UCSD-AML1 (cell line): ENCODE data around the gene RAVER2.
A peak's percentile ranks its signal among the peaks of the same experiment; 100 is the strongest.
"Not testable (repeated sequence)": the region's sequence is repeated elsewhere in the genome, so short reads cannot be mapped to it uniquely, and the experiment has no call there.

Experiments
- DNase-seq: peaks from one replicate; lab custom pipeline; 2025; ENCODE audit not compliant: unreplicated experiment; lab: John Stamatoyannopoulos, UW

The RAVER2 gene

GRCh38 chr1:64810001-64810400 lies 65.1 kb downstream of the RAVER2 start:
- DNase-seq = no peak

DNA sequence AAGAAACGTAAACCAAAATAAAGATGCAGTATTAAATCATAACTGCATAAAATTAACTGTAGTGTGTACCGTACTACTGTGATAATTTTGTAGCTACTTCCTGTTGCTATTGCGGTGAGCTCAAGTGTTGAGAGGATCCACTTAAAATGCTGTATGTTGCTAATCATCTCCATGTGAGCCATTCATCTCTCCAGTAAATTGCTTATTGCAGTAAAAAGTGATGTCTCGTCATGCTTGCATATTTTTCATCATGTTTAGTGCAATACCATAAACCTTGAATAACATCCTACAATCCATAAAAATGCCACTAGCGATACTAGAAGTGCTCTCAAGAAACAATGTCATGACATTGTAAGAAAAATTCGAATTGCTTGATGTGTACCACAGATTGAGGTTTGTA lies 66.3 kb downstream of the RAVER2 start:
- no peak for DNase-seq

- DNase-seq = no peak
Measured at GRCh38 chr1:64814427-64814826, 69.6 kb downstream of the RAVER2 start.

DNA sequence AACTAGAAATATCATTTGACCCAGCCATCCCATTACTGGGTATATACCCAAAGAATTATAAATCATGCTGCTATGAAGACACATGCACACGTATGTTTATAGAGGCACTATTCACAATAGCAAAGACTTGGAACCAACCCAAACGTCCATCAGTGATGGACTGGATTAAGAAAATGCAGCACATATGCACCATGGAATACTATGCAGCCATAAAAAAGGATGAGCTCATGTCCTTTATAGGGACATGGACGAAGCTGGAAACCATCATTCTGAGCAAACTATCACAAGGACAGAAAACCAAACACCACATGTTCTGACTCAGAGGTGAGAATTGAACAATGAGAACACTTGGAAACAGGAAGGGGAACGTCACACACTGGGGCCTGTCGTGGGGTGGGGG lies 72.5 kb downstream of the RAVER2 start:
- not testable (repeated sequence) for DNase-seq

GRCh38 chr1:64820572-64820971 lies 75.7 kb downstream of the RAVER2 start:
- not testable (repeated sequence) for DNase-seq

DNA sequence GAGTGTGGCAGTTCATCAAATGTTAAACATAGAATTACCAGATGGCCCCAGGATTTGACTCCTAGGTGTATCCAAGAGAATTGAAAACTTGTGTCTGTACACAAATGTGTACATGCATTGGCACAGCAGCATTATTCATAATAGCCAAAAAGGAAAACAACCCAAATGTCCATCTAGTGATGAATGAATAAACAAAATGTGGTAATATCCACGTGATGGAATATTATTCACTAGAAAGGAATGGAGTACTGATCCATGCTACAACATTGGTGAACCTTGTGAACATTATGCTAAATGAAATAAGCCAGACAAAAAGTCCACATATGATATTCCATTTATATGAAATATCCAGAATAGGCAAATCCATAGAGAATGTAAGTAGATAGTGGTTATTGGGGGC lies 77.7 kb downstream of the RAVER2 start:
- no peak for DNase-seq

DNA sequence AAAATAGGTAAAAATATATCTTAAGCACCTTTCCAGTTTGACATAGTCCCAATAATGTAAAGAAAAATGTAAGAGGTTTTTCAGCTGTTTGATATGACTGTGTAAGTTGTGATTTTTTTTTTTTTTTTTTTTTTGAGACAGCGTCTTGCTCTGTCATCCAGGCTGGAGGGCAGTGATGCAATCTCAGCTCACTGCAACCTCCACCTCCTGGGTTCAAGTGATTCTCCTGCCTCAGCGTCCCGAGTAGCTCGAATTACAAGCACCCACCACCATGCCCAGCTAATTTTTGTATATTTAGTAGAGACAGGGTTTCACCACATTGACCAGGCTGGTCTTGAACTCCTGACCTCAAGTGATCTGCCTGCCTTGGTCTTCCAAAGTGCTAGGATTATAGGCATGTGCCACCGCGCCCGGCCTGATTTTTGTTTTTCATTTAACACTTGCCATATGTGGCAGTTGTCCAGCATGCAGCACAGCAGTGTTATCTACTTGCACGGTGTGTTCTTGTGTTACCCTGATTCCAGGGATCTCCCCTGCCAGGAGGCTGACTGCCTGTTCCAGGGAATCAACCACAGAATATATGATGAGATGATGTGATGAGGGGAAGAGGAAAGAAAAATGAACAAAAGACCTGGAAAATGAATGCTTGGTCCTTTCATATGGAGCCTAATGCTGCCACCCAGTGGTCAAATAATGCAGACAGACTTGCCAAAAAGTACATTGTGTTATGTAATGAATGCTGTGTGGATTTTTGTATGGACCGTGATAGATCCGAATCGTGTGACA lies 79.0 kb downstream of the RAVER2 start:
- peak; percentile 30 for DNase-seq

DNA sequence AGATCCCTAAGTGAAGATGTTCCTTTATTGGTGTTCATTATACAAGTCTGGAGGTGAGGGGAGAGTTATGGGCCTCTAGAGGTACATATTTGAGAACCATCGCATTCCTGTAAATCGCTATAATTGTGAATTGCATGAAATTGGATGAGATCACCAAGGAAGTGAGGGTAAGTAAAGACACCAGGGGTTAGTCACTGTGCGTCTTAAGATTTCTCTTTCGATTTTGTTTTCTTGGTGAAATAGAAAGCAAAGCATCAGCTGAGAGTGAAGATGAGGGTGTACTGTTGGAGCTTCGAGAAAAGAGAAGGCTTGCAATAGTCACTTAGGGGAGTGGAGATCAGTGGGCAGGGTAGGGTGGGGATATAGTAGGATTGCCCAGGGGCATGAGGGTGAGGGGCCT lies 82.1 kb downstream of the RAVER2 start:
- no peak for DNase-seq

DNA sequence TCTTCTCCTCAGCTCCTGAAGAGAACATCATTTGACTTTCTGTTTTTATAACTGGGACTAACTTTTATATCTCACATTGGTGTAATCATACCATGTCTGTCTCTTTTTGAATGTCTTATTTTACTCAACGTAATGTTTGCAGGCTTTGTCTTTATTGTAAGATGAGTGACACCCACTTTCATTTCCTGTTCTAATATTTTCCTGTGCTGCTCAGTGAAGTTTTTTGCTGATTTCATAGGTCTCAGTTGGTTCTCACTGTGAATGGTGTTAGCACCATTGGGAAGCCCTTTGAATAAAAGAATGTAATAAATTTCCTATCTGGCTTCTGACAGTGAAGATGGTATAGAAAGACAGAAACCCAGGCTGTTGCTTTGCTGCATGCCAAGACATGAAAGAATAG lies 84.0 kb downstream of the RAVER2 start:
- no peak for DNase-seq

- no peak for DNase-seq
Measured at GRCh38 chr1:64829411-64830029, 84.6 kb downstream of the RAVER2 start.

DNA sequence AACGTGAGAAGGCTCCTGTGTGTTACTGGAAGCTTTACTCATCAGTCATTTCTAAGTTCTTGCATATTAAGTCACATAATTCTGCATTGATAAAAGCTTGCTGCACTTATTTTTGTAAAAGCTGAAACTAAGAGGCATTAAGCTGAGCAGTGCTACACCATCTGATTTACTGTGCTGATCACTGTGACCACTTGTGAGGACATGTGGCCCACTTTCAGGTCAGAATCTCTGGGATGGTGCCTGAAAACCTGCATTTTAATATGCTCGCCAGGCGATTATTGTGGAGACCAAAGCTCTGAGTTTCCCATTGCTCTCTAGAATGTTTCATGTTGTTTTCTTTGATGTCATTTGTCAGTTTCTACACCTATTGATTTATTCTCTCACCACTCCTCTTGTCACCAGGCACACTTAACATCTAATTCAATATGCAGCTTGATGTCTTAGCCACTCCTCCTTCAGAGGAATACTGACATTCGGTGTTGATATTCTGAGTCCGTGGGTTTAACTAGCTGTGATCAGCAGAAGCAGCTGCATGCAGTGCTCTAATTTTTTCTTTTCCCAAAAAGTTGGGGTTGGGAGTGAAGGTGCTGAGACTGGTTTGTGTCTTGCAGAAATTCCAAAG lies 85.3 kb downstream of the RAVER2 start:
- DNase-seq = no peak

- no peak for DNase-seq
Measured at GRCh38 chr1:64834734-64835133, 89.9 kb downstream of the RAVER2 start.

DNA sequence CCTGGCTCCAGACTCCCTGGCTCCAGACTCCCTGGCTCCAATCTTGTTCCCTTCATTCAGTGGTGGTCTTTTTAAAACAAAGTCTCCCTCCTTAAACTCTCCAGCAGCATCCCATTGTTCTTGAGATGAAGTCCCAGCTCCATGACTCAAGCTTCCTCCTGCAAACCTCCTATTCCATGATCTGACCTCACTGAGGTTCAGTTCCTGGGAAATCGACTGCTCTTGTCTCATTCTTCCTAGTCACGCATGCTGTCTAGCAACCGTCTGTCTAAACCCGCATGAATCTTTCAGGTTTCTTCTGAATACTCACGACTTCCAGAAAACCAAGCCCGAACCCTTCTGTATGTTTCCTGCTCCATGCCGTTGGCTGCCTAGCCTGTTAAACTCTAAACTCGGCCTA lies 91.9 kb downstream of the RAVER2 start:
- no peak for DNase-seq

DNA sequence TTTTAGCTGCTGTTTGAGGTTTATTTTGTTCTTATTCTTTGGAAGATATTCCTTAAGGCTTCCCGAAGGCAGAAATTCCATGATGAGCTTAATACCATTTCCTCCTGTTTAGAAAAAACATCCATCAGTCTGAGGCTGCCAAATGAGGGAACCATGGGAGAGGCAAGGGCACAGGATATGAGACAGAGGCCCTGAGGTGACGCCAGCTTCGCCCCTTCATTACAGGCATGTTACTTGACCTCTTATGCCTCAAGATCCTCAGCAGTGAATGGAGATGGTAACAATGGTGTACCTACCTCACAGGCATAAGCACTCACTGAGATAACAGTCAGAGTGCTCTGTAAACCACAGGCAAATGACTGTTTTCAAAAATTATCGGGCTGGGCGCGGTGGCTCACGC lies 93.6 kb downstream of the RAVER2 start:
- DNase-seq = no peak

GRCh38 chr1:64839261-64839660 lies 94.4 kb downstream of the RAVER2 start:
- no peak for DNase-seq

GRCh38 chr1:64839732-64840405 lies 95.0 kb downstream of the RAVER2 start:
- DNase-seq = no peak

DNA sequence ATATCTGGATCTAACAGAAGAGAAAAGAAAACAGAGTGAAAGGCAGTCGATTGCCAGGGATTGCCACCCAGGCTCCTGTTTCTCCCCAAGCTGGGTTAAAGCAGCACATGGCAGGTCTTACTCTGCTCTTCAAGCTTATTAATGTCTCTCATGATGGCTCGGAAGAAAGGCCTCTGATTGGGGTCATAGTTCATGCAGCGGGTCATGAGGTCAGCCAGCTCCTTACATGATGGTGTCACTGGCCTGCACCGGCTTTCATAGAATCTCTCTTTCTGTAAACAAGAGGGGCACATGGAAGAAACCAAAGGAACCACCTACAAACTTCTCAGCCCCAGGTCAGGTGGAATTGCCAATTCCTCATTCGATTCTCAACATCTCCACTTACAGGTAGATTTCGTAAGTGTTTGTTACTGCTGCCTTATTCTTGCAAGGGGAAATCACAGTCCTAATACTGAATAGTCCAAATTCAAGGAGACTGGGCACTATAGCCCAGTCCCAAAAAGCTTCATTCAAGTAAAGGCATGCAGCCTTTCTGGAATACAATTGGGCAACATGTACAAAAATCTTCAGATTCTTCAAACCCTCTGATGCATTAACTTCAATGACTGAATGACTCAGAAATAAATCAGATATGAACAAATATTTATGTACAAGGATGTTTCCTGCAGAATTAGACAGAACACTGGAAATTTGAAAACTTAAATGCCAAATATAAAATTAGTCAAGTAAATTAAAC lies 96.6 kb downstream of the RAVER2 start:
- no peak for DNase-seq

DNA sequence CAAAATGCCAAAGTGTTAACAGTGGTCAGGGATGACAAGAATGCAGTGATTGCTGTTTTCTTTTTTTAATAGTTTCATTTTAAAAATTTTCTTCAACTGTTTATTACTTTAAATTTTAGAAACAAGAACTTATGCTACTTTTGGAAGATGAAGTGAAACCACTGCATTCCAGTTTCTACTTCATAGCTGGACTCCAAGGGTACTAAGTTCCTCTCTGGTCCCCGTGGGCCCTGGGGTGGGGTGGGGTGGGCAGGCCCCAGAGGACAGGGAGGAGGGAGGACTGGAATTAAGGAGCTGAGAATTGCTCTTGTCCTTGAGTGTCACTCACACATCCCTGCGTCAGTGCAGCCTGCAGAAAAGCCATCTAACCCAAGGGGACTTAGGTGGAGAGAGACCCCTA lies 97.3 kb downstream of the RAVER2 start:
- no peak for DNase-seq

GRCh38 chr1:64843675-64844074 lies 98.8 kb downstream of the RAVER2 start:
- no peak for DNase-seq

DNA sequence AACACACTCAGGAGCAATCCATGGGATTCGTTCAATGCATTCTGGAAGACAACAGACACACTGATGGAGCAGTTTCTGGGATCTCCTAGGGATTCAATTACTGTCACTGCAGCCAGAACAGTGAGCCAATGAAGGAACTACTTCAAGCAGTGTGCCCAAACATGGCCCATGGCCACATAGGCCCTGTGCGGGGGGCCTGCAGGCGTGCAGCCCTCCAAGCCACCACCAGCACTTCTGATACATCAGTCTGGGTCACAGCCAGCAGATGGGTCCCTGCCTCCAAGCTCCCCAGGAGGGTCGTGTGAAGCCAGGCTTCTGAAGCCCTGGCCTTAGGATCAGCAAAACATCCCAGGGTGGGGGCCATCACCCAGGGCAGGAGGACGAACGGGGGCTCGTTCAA lies 99.3 kb downstream of the RAVER2 start:
- DNase-seq = no peak

DNA sequence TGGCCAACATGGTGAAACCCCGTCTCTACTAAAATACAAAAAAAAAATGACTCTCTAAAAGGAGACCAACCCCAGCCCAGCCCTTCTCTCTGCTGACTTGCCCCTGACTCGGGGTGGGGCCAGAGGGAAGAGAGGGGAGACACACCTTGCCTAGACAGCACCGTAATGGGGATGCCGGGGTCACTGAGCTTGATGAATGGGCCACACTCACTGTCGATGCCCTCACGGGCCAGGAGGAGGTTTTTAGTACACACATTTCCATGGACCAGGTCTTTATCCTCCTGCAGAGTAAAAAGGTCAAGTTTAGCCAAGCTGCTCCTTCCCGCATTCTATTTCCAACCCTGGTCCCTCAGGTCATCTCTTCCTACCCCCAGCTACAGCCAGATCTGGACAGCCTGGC lies 99.7 kb downstream of the RAVER2 start:
- DNase-seq = no peak
